ENCODE data around the gene PLXNA4.

- no peak for TF ChIP-seq CTCF (IDR thresholded peaks at IDR 0.05; ENCODE audit: low read depth, low read length, poor library complexity, severe bottlenecking)
- TF ChIP-seq EZH2phosphoT487 (IDR thresholded peaks at IDR 0.05; ENCODE audit: borderline replicate concordance, low read length) = no peak
These were observed 305.8 kb downstream of the PLXNA4 start for GRCh38 chr7:132270517-132270916.

Data from DOHH2 (cell line).